HG03064 (cell line): Measurements from ENCODE around the gene CDC42EP5.
A peak's percentile ranks its signal among the peaks of the same experiment; 100 is the strongest.
"Not testable (repeated sequence)": the region's sequence is repeated elsewhere in the genome, so short reads cannot be mapped to it uniquely, and the experiment has no call there.

Source experiments
- ATAC-seq: cut with Tn5 transposase; IDR thresholded peaks from one replicate; pipeline ENCODE4 v1.9.1; 2021; ENCODE audit warnings: low read depth; ENCODE audit not compliant: unreplicated experiment

The CDC42EP5 gene

DNA sequence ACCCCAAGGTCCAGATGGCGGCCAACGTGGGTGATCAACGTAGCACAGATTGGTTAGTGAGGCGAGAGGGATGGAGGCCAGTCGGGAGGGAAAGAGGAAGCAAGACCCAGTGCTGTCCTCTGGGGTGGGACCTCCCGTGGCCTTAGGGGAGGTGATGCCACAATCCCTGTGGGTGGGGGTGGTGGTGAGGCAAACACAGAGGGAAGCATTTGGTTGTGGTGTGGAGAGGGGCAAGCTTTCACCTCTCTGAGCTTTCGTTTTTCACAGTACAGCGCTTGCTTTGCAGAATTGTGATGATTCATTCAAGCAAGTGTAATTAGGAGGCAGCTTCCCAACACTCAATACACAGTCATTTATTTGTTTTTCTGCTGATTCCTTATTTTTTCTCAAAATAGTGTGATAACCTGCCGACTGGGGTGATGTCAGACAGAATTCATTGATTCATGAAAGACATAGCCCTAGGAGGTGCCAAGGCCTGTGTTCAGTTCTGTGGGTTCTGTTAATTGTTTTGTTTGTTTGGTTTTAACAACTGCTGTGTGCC is 21.7 kb downstream of the CDC42EP5 start:
- no peak for ATAC-seq

DNA sequence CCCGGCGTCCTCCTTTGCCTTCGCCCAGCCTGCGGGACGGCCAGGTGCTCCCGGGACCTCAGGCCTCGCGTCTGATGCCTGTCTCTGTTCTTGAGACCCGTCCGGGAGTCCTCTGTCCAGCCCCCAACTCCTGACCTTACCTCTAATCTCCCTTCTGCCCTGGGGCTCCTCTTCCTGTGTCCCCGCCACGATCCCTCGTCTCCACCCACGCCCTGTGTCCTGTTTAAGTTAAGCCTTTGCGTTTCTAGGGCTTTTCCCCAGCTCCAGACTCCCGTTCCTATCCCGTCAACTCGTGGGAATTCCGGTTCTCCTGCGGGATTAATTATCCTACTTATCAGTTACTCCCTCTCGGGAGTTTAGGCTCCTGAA is 23.4 kb downstream of the CDC42EP5 start:
- no peak for ATAC-seq

DNA sequence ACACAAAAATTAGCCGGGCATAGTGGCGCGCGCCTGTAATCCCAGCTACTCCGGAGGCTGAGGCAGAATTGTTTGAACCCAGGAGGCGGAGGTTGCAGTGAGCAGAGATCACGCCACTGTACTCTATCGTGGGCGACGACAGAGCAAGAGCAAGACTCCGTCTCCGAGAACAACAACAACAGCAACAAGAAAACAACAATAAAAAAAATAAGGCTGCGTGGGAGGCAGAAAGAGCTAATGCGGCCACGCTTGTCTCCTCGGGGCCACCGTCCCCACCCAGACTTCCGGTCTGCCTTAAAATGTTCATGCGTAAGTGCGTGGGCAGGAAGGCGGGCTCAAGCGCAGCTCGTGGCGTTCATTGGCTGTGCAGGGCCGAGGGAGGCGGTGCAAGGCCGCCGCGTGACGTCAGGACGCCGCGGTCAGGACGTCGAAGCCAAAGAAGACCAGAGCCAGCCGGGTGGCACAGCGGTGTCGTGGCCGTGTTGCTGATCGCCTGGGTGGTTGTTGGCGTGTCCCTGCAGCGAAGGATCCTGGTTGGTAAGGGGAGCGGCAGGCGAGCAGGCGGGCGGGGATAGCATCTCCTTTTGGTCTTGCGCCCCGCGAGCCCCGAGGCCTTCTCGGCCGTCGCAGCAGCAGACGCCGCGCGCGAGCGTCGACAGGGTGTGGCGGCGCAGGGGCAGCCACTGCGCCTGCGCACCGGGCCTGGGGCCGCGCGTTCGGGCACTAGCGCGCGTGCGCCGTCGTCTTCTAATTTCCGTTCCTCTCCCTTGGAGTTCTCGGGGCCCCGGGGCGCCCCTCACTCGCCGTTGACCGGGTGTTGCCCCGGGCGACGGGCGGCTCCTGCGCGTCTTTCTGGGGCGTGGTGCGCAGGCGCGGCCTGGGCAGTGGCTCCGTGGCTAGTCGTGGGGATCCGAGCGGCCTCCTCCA is 24.1 kb downstream of the CDC42EP5 start, which contains the start of gene LENG8:
Gene LENG8, plus strand, starts transcription at position 426 of the 927 bp plus-strand sequence. CDS start 2,146 bp downstream, outside the sequence.
- ATAC-seq: peak; percentile 86

DNA sequence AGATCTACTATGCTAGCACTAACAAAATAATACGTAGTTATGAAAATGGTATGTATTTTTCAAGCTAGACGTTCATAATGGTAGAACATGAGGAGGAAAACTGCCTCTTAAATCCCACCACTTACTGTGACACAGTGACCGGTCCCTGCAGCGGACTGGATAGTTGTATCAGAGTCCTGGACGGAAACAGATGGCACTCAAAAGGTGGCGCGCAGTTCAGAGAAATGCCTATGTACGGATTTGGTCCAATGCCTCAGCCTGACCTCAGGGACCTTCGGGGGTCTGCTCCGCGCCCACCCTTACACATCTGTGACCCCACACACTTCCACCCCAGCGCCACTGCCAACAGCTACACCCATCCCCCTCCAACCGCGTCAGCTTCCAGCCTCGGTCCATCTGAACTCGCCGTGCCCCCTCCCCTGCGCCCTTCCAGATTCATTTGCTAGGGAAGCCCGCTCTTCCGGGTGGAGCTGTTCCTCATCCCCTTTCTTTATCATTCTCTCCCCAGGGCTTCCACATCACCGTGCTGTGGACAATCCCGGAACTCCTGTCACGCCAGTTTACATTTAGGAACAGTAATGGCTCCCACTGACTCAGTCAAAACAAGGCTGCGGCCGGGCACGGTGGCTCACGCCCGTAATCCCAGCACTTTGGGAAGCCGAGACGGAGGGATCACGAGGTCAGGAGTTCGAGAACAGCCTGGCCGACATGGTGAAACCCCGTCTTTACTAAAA is 24.9 kb downstream of the CDC42EP5 start:
- ATAC-seq: no peak

DNA sequence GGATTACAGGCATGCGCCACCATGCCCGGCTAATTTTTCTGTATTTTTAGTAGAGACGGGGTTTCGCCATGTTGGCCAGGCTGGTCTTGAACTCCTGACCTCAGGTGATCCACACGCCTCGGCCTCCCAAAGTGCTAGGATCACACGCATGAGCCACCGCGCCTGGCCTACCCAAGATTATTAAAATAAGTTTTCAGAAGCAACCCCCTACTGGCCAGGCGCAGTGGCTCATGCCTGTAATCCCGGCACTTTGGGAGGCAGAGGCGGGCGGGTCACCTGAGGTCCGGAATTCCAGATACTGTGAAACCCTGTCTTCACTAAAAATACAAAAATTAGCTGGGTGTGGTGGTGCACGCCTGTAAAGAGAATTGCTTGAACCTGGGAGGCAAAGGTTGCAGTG is 26.7 kb downstream of the CDC42EP5 start:
- not testable (repeated sequence) for ATAC-seq

GRCh38 chr19:54444737-54445136 is 28.4 kb downstream of the CDC42EP5 start:
- ATAC-seq: no peak

- no peak for ATAC-seq
These were observed 32.5 kb downstream of the CDC42EP5 start for GRCh38 chr19:54440641-54441040.

GRCh38 chr19:54439174-54439851 is 33.8 kb downstream of the CDC42EP5 start:
- ATAC-seq: no peak

DNA sequence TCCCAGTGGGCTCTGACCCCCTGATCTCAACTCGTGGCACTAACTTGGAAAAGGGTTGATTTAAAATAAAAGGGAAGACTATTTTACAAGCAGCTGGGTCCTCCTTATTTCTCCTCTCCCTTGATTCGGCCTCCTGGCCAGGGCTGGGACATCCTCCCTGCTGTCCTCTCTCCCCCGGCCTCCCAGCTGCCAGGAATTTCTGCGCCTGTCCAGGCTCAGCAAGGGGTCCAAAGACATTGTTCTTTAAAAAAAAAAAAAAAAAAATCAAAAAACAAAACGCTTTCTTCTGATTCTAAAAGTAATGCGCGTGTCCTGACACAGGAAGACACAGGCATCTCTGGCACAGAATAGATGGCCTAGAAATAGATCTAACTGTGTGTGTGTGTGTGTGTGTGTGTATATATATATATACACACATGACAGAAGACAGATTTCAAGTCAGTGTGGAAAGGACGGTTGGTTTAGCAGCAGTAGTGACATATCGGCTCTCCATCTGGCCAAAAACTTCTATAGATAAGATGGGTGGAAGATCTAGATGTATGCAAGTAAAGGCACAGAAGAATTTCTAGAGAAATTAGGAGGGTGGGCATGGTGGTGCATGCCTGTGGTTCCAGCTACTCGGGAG is 36.4 kb downstream of the CDC42EP5 start:
- no peak for ATAC-seq

DNA sequence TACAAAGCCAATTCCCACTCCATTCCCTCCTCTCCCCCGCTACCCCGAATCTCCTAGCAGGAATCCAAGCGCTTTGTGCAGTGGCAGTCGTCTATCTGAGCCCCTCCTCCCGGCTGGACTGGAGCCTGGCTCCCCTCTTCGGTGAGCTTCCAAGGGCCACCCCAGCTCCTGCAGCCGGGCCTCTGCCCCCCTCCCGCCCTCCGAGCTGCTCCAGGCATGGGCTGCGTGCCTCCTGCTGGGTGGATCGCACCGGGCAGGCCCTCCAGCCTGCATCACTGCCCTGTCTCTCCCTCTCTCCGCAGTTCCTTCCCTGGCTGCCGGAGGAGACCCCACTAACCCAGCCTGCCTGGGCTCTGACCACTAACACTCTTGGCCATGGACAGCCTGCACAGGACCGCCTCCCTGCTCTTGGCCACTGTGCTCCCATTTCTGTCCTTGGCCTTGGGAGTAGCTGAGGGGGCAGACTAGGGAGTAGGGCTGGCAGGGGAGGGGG is 37.0 kb downstream of the CDC42EP5 start:
- no peak for ATAC-seq

- ATAC-seq: no peak
These were observed 37.5 kb downstream of the CDC42EP5 start for GRCh38 chr19:54435551-54436016.

- no peak for ATAC-seq
These were observed 38.3 kb downstream of the CDC42EP5 start for GRCh38 chr19:54434873-54435214.

- ATAC-seq: no peak
These were observed 38.8 kb downstream of the CDC42EP5 start for GRCh38 chr19:54434112-54434872.

DNA sequence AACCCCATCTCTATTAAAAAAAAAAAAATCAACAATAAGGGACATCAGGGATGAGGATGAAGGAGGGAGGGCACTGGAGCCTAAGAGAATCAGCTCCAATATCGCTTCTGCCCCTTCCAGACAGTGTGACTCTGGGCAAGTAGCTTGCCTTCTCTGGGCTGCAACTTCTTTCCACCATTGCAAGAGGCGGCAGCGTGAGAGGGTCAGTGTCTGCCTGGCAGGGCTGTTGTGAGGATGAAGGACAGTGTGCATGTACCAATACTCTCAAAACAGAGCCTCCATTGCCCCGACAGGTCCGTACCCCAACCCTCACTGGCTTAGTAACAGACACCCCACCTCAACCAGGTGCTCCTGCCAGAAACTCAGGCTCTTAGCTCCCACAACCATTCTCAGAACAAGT is 39.4 kb downstream of the CDC42EP5 start:
- ATAC-seq: no peak

- no peak for ATAC-seq
These were observed 40.9 kb downstream of the CDC42EP5 start for GRCh38 chr19:54432144-54432738.

- ATAC-seq: no peak
These were observed 41.7 kb downstream of the CDC42EP5 start for GRCh38 chr19:54431255-54431838.

DNA sequence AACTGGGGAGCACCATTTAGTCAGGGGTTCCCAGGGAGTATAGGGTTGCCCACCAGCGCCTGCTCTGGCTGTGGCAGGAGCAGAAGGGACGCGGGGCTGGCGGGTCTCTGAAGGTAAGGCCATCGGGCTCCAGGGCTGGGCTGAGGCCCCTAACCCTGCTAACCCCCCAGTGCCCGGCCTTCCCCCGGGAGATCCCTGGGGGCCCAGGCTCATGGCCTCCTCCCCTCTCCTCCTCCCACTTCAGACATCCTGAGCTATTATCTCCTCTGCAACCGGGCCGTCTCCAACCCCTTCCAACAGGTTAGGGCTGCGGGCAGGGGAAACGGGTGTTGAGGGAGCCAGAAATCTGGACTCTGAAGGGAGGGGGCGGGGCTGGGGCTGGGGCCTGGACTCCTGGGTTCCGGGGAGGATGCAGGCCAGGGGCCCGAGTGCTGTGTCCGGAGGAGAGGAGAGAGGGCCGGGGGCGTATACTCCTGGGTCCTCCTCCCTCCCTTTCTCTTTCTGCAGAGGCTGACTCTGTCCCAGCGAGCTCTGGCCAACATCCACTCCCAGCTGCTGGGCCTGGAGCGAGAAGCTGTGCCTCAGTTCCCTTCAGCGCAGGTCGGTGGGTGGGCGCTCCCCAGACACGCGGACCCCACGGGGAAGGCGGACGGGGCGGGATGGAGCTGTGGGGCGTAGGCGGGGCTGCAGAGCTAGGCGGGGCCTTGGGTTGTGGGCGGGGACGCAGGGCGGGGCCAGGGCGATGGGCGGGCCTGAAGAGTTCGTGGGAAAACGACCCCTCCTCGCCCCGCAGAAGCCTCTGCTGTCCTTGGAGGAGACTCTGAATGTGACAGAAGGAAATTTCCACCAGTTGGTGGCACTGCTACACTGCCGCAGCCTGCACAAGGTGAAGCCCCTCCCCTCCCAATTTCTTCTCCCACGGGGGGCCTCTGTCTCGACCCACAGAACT is 42.5 kb downstream of the CDC42EP5 start:
- no peak for ATAC-seq
